SK-N-SH (cell line): ENCODE measurements around the gene SYNE1.

Experiments
- CTCF ChIP-seq: fragments of 200-600 bp; sonication (generic); IDR thresholded peaks from 2 replicates; pipeline ENCODE4 v1.6.1; 2017; ENCODE audit warnings: antibody characterized with exemption, mild to moderate bottlenecking, moderate library complexity
- ELF1 ChIP-seq: IDR thresholded peaks from 2 replicates; pipeline ENCODE4 v1.4.0; 2012
- EZH2phosphoT487 ChIP-seq: fragments of 200-600 bp; sonication (generic); IDR thresholded peaks from 2 replicates; pipeline ENCODE4 v1.6.1; 2017; ENCODE audit warnings: low read depth, mixed run types, mild to moderate bottlenecking, antibody characterized with exemption, moderate library complexity, borderline replicate concordance
- FOXM1 ChIP-seq: IDR thresholded peaks from 2 replicates; pipeline ENCODE4 v1.4.0; 2012; ENCODE audit warnings: low read depth, mild to moderate bottlenecking
- GABPA ChIP-seq: IDR thresholded peaks from 2 replicates; pipeline ENCODE4 v1.4.0; 2012; ENCODE audit warnings: low read depth, mild to moderate bottlenecking
- GATA2 ChIP-seq: sonication (generic); formaldehyde crosslinking; IDR thresholded peaks from 2 replicates; pipeline ENCODE4 v1.5.0; 2020; ENCODE audit warnings: mild to moderate bottlenecking, missing genetic modification reagents
- POLR2AphosphoS5 ChIP-seq: IDR thresholded peaks from 2 replicates; pipeline ENCODE4 v1.6.1; 2012; ENCODE audit warnings: low read depth, low read length
- RAD21 ChIP-seq: IDR thresholded peaks from 2 replicates; pipeline ENCODE4 v1.6.1; 2012; ENCODE audit warnings: mild to moderate bottlenecking, low read length
- REST ChIP-seq: IDR thresholded peaks from 2 replicates; pipeline ENCODE4 v1.6.1; 2012; ENCODE audit warnings: mild to moderate bottlenecking, low read depth, low read length, moderate library complexity
- RFX5 ChIP-seq: IDR thresholded peaks from 2 replicates; pipeline ENCODE4 v1.6.1; 2012; ENCODE audit warnings: mild to moderate bottlenecking, improper control_type of control experiment, low read length
- USF2 ChIP-seq: fragments of 150-350 bp; IDR thresholded peaks from 2 replicates; pipeline ENCODE4 v1.6.1; 2017; ENCODE audit warnings: antibody characterized with exemption, low read length, low read depth, borderline replicate concordance

- TF ChIP-seq ELF1 = no peak
- no peak for TF ChIP-seq FOXM1
- TF ChIP-seq CTCF = peak; percentile 50
- no peak for TF ChIP-seq POLR2AphosphoS5
- no peak for TF ChIP-seq REST
- peak; percentile 24; the same call in 1 of the 2 replicates for TF ChIP-seq RAD21
- TF ChIP-seq USF2 = no peak
- TF ChIP-seq RFX5 = no peak
- TF ChIP-seq GABPA = no peak
- no peak for TF ChIP-seq GATA2 (CRISPR knock-in tag)
- TF ChIP-seq EZH2phosphoT487 = no peak
Observed at GRCh38 chr6:152595499-152595898, 41.7 kb downstream of the SYNE1 start.
